ENCODE data around the gene TUBB4A.

DNA sequence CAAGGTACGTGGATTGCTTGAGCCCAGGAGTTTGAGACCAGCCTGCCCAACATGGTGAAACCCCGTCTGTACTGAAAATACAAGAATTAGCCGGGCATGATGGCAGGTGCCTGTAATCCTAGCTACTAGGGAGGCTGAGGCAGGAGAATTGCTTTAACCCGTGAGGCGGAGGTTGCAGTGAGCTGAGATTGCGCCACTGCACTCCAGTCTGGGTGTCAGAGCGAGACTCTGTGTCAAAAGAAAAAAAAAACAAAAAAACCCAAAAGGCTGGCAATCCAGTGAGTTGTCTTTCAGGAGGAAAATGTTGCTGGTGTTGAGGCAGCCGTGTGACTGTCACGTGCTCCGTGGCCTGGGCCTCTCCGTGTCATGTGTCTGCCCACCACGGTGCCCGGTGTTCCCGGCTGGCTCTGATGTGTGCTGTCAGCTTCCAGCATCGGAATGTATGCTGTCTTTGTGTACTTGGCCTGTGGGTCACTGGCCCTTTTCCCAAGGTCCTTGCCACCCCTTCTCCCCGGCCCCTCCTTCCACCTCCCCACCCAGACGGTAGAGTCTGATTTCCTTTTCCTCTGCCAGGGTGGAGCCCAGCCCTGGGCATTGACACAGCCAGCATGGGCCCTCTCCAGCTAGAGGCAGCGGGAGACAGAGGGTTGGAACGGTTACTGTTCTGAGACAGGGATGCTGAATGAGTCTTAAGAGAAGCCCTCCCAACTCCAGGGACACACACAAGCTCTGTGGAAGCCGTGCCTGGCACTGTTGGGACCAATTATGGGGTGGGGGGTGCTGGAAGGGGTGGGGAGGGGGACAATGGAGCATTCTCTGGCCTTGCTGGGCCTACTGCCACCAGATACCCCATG is 7.2 kb upstream of the TUBB4A start:
- TF ChIP-seq, protein P1, sequence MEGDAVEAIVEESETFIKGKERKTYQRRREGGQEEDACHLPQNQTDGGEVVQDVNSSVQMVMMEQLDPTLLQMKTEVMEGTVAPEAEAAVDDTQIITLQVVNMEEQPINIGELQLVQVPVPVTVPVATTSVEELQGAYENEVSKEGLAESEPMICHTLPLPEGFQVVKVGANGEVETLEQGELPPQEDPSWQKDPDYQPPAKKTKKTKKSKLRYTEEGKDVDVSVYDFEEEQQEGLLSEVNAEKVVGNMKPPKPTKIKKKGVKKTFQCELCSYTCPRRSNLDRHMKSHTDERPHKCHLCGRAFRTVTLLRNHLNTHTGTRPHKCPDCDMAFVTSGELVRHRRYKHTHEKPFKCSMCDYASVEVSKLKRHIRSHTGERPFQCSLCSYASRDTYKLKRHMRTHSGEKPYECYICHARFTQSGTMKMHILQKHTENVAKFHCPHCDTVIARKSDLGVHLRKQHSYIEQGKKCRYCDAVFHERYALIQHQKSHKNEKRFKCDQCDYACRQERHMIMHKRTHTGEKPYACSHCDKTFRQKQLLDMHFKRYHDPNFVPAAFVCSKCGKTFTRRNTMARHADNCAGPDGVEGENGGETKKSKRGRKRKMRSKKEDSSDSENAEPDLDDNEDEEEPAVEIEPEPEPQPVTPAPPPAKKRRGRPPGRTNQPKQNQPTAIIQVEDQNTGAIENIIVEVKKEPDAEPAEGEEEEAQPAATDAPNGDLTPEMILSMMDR (IDR thresholded peaks at IDR 0.05; ENCODE audit: insufficient read depth, low read depth, low read length) = no peak
- no peak for TF ChIP-seq EZH2 (IDR thresholded peaks at IDR 0.05; ENCODE audit: insufficient read depth, low read length)
